WTC11 (cell line): ENCODE measurements around the gene CHST15. TPM values are rescaled to one million over a fixed set of nuclear protein-coding genes. Genes with fewer than 3 reads are reported as not detected.

Source experiments
- ATAC-seq: fragments of 200-7000 bp; cut with Tn5 transposase; 2 replicates; pipeline ENCODE4 v1.10.0; 2021; ENCODE audit warnings: mild to moderate bottlenecking, moderate library complexity
- CTCF ChIA-PET: fragments of 300-600 bp; sonication (Branson Sonifier 250); formaldehyde crosslinking; loops from one replicate; lab custom pipeline; 2021; ENCODE audit warnings: antibody characterized with exemption; lab: Charles Lee
- POLR2A ChIA-PET: fragments of 350-600 bp; sonication (Branson Sonifier 250); formaldehyde crosslinking; loops from one replicate; lab custom pipeline; 2021; ENCODE audit warnings: antibody characterized with exemption; lab: Charles Lee
- DNase-seq: peaks from one replicate; pipeline ENCODE4 v3.0.0; 2021; ENCODE audit warnings: low spot score
- H3K27ac Mint-ChIP-seq: 2 replicates; pipeline ENCODE4 v1.8.0; 2021; ENCODE audit warnings: mixed read lengths
- H3K27me3 Mint-ChIP-seq: 2 replicates; pipeline ENCODE4 v1.8.0; 2021; ENCODE audit warnings: low read depth, mild to moderate bottlenecking, moderate library complexity, mixed read lengths
- H3K36me3 Mint-ChIP-seq: 2 replicates; pipeline ENCODE4 v1.8.0; 2021; ENCODE audit warnings: mixed read lengths
- H3K4me1 Mint-ChIP-seq: 2 replicates; pipeline ENCODE4 v1.8.0; 2022; ENCODE audit warnings: mixed read lengths
- H3K4me3 Mint-ChIP-seq: 2 replicates; pipeline ENCODE4 v1.8.0; 2021; ENCODE audit warnings: mild to moderate bottlenecking, moderate library complexity, mixed read lengths
- H3K9me3 Mint-ChIP-seq: 2 replicates; pipeline ENCODE4 v1.8.0; 2021; ENCODE audit warnings: mixed read lengths
- ATF2 ChIP-seq: sonication (generic); formaldehyde crosslinking; IDR thresholded peaks from 2 replicates; pipeline ENCODE4 v1.8.1; 2022; ENCODE audit warnings: low read depth, missing genetic modification reagents, borderline replicate concordance
- CDX4 ChIP-seq: fragments of 250-450 bp; sonication (Bioruptor Pico); IDR thresholded peaks from 2 replicates; pipeline ENCODE4 v1.9.0; 2021; ENCODE audit warnings: moderate library complexity, mild to moderate bottlenecking, inconsistent platforms, borderline replicate concordance
- E2F1 ChIP-seq: sonication (generic); formaldehyde crosslinking; IDR thresholded peaks from 2 replicates; pipeline ENCODE4 v1.8.0; 2022; ENCODE audit warnings: mild to moderate bottlenecking, missing genetic modification reagents
- ELF4 ChIP-seq: sonication (generic); formaldehyde crosslinking; IDR thresholded peaks from 2 replicates; pipeline ENCODE4 v1.8.1; 2022; ENCODE audit warnings: low read depth, mild to moderate bottlenecking, moderate library complexity, missing genetic modification reagents
- FOXP1 ChIP-seq: sonication (generic); formaldehyde crosslinking; IDR thresholded peaks from 2 replicates; pipeline ENCODE4 v1.8.0; 2022; ENCODE audit warnings: missing genetic modification reagents, mild to moderate bottlenecking, moderate library complexity, borderline replicate concordance
- MLX ChIP-seq: sonication (generic); formaldehyde crosslinking; IDR thresholded peaks from 2 replicates; pipeline ENCODE4 v1.8.1; 2023; ENCODE audit warnings: mild to moderate bottlenecking, missing genetic modification reagents, moderate library complexity
- MXD4 ChIP-seq: fragments of 250-450 bp; sonication (Bioruptor Pico); IDR thresholded peaks from 2 replicates; pipeline ENCODE4 v1.8.0; 2021; ENCODE audit warnings: mild to moderate bottlenecking, moderate library complexity, borderline replicate concordance
- NR1H2 ChIP-seq: sonication (generic); formaldehyde crosslinking; IDR thresholded peaks from 2 replicates; pipeline ENCODE4 v1.9.0; 2021; ENCODE audit warnings: mild to moderate bottlenecking, moderate library complexity, missing genetic modification reagents
- NR3C1 ChIP-seq: sonication (generic); formaldehyde crosslinking; conservative IDR thresholded peaks from 2 replicates; pipeline ENCODE4 v1.8.1; 2023; ENCODE audit warnings: low read depth, mild to moderate bottlenecking, missing genetic modification reagents
- PRDM15 ChIP-seq: sonication (generic); formaldehyde crosslinking; IDR thresholded peaks from 2 replicates; pipeline ENCODE4 v1.8.0; 2022; ENCODE audit warnings: missing genetic modification reagents
- RORB ChIP-seq: fragments of 250-450 bp; sonication (Bioruptor Pico); IDR thresholded peaks from 2 replicates; pipeline ENCODE4 v1.9.0; 2021; ENCODE audit warnings: mild to moderate bottlenecking
- SOX15 ChIP-seq: fragments of 250-450 bp; sonication (Bioruptor Pico); IDR thresholded peaks from 2 replicates; pipeline ENCODE4 v1.9.0; 2021; ENCODE audit warnings: mild to moderate bottlenecking
- TCF7 ChIP-seq: sonication (generic); formaldehyde crosslinking; IDR thresholded peaks from 2 replicates; pipeline ENCODE4 v1.8.0; 2022; ENCODE audit warnings: mild to moderate bottlenecking, low read depth, missing genetic modification reagents, moderate library complexity
- TEAD1 ChIP-seq: sonication (generic); formaldehyde crosslinking; IDR thresholded peaks from 2 replicates; pipeline ENCODE4 v1.8.0; 2022; ENCODE audit warnings: mild to moderate bottlenecking, missing genetic modification reagents
- USF1 ChIP-seq: sonication (generic); formaldehyde crosslinking; IDR thresholded peaks from 2 replicates; pipeline ENCODE4 v1.8.0; 2022; ENCODE audit warnings: mild to moderate bottlenecking, missing genetic modification reagents
- ZNF138 ChIP-seq: sonication (generic); formaldehyde crosslinking; conservative IDR thresholded peaks from 2 replicates; pipeline ENCODE4 v1.8.1; 2022; ENCODE audit warnings: mild to moderate bottlenecking, moderate library complexity, missing genetic modification reagents
- ZNF232 ChIP-seq: sonication (generic); formaldehyde crosslinking; IDR thresholded peaks from 2 replicates; pipeline ENCODE4 v1.8.0; 2022; ENCODE audit warnings: mild to moderate bottlenecking, missing genetic modification reagents
- ZNF263 ChIP-seq: sonication (generic); formaldehyde crosslinking; IDR thresholded peaks from 2 replicates; pipeline ENCODE4 v1.8.1; 2022; ENCODE audit warnings: low read depth, mild to moderate bottlenecking, moderate library complexity, missing genetic modification reagents
- ZNF671 ChIP-seq: fragments of 250-450 bp; sonication (Bioruptor Pico); IDR thresholded peaks from 2 replicates; pipeline ENCODE4 v1.8.0; 2021; ENCODE audit warnings: mild to moderate bottlenecking
- total RNA-seq: library from RNA; stranded (reverse); gene quantifications from 3 replicates; pipeline ENCODE4 v1.2.3, GENCODE V29; 2021

The CHST15 gene
- total RNA-seq, 1 experiment from 2014 or later = 10.7 TPM

- POLR2A ChIA-PET = interaction anchor here (0.5 kb wide), 1 partner anchor 10 kb away, joined by 3 read pairs; no protein-coding TSS in a partner anchor
- DNase-seq (no peak), ATAC-seq (no peak)
- H3K9me3 Mint-ChIP-seq = peaks cover 7% of the 10 kb centered on the region; the same call in 1 of the 2 replicates
- H3K27me3 Mint-ChIP-seq = peaks cover 31% of the 10 kb centered on the region
- no peak overlapping the region for H3K4me3 Mint-ChIP-seq
- TF ChIP-seq ZNF138 (CRISPR knock-in tag) = no peak
- no peak for TF ChIP-seq MXD4 (CRISPR knock-in tag)
- no peak for TF ChIP-seq NR1H2 (CRISPR knock-in tag)
- TF ChIP-seq ZNF232 (CRISPR knock-in tag) = no peak
- TF ChIP-seq SOX15 (CRISPR knock-in tag) = no peak
- no peak for TF ChIP-seq ZNF263 (CRISPR knock-in tag)
- TF ChIP-seq ZNF671 (CRISPR knock-in tag) = no peak
- CTCF ChIA-PET = interaction anchor here (1.0 to 1.2 kb wide), 3 partner anchors 91 to 302 kb away, joined by 3 to 5 read pairs (median 4); no protein-coding TSS in a partner anchor
- H3K4me1 Mint-ChIP-seq = peaks cover 38% of the 10 kb centered on the region
- no peak overlapping the region for H3K27ac Mint-ChIP-seq
- peaks cover 7% of the 10 kb centered on the region; the same call in 1 of the 2 replicates for H3K36me3 Mint-ChIP-seq
Measured at GRCh38 chr10:124086787-124087671, 6.4 kb downstream of the CHST15 start.

- POLR2A ChIA-PET = interaction anchor here (0.5 to 0.7 kb wide), 2 partner anchors 9 to 507 kb away, joined by 3 read pairs; no protein-coding TSS in a partner anchor
- Mint-ChIP-seq H3K27me3 (peaks cover 25% of the 10 kb centered on the region), H3K9me3 (peaks cover 7% of the 10 kb centered on the region; the same call in 1 of the 2 replicates), H3K4me3 (no peak overlapping the region), H3K27ac (no peak overlapping the region), H3K4me1 (peaks cover 35% of the 10 kb centered on the region), H3K36me3 (peaks cover 7% of the 10 kb centered on the region; the same call in 1 of the 2 replicates)
- TF ChIP-seq ZNF671 (CRISPR knock-in tag) = no peak
- TF ChIP-seq CDX4 (CRISPR knock-in tag) = no peak
- TF ChIP-seq TCF7 (CRISPR knock-in tag) = no peak
- no peak for TF ChIP-seq NR3C1 (CRISPR knock-in tag)
- TF ChIP-seq TEAD1 (CRISPR knock-in tag) = no peak
- no peak for TF ChIP-seq ZNF138 (CRISPR knock-in tag)
- TF ChIP-seq ELF4 (CRISPR knock-in tag) = no peak
- DNase-seq (no peak), ATAC-seq (no peak)
- CTCF ChIA-PET = interaction anchor here (1.0 kb wide), 1 partner anchor 92 kb away, joined by 4 read pairs; no protein-coding TSS in a partner anchor
Measured at GRCh38 chr10:124086097-124086710, 7.2 kb downstream of the CHST15 start.

GRCh38 chr10:124085680-124086079, 7.7 kb downstream of the CHST15 start:
- no peak for DNase-seq
- H3K27ac Mint-ChIP-seq = no peak overlapping the region; the same call in 1 of the 2 replicates
- H3K4me3 Mint-ChIP-seq = no peak overlapping the region

More at GRCh38 chr10:124085680-124086079, 7.7 kb downstream of the CHST15 start:
- peaks cover 30% of the 10 kb centered on the region for H3K4me1 Mint-ChIP-seq
- no peak for TF ChIP-seq PRDM15 (CRISPR knock-in tag)
- TF ChIP-seq TEAD1 (CRISPR knock-in tag) = no peak
- no peak for TF ChIP-seq RORB
- TF ChIP-seq USF1 = no peak
- no peak for TF ChIP-seq MLX
- no peak for TF ChIP-seq E2F1 (CRISPR knock-in tag)
- no peak for TF ChIP-seq ATF2
- TF ChIP-seq FOXP1 (CRISPR knock-in tag) = no peak
- ATAC-seq = no peak
- H3K9me3 Mint-ChIP-seq = peaks cover 7% of the 10 kb centered on the region; the same call in 1 of the 2 replicates
- H3K36me3 Mint-ChIP-seq = peaks cover 7% of the 10 kb centered on the region; the same call in 1 of the 2 replicates
- H3K27me3 Mint-ChIP-seq = peaks cover 20% of the 10 kb centered on the region
- CTCF ChIA-PET = no interaction called here
- POLR2A ChIA-PET = interaction anchor here (0.7 to 0.9 kb wide), 2 partner anchors 8 to 508 kb away, joined by 3 read pairs; partner anchors contain the start of gene CHST15
